Chondrocyte (in vitro differentiated cells): ENCODE measurements around the gene PLCH2. TPM values are rescaled to one million over a fixed set of nuclear protein-coding genes. Genes with fewer than 3 reads are reported as not detected.

Experiments
- DNase-seq: peaks from one replicate; pipeline ENCODE4 v3.0.0; 2021; ENCODE audit warnings: mixed read lengths, low spot score
- H3K27ac Mint-ChIP-seq: one replicate; pipeline ENCODE4 v1.8.0; 2021; ENCODE audit warnings: mild to moderate bottlenecking, moderate library complexity, mixed read lengths; ENCODE audit not compliant: unreplicated experiment
- H3K27me3 Mint-ChIP-seq: 2 replicates; pipeline ENCODE4 v1.8.0; 2021; ENCODE audit warnings: low read depth, mixed read lengths
- H3K36me3 Mint-ChIP-seq: 2 replicates; pipeline ENCODE4 v1.8.0; 2021; ENCODE audit warnings: low read depth, mixed read lengths
- H3K4me1 Mint-ChIP-seq: 2 replicates; pipeline ENCODE4 v1.8.0; 2021; ENCODE audit warnings: low read depth, mild to moderate bottlenecking, mixed read lengths
- H3K4me3 Mint-ChIP-seq: one replicate; pipeline ENCODE4 v1.8.0; 2021; ENCODE audit warnings: mild to moderate bottlenecking, moderate library complexity, mixed read lengths; ENCODE audit not compliant: unreplicated experiment
- H3K9me3 Mint-ChIP-seq: 2 replicates; pipeline ENCODE4 v1.8.0; 2021; ENCODE audit warnings: low read depth, mixed read lengths
- CTCF ChIP-seq: fragments of 200-600 bp; sonication (generic); IDR thresholded peaks from 2 replicates; pipeline ENCODE4 v1.5.0; 2021; ENCODE audit warnings: antibody characterized with exemption, mild to moderate bottlenecking, moderate library complexity
- total RNA-seq: library from RNA; stranded (reverse); gene quantifications from 3 replicates; pipeline ENCODE4 v1.2.1, GENCODE V29; 2021

Gene PLCH2
- total RNA-seq, 1 donor from 2014 or later: 2.4 TPM

DNA sequence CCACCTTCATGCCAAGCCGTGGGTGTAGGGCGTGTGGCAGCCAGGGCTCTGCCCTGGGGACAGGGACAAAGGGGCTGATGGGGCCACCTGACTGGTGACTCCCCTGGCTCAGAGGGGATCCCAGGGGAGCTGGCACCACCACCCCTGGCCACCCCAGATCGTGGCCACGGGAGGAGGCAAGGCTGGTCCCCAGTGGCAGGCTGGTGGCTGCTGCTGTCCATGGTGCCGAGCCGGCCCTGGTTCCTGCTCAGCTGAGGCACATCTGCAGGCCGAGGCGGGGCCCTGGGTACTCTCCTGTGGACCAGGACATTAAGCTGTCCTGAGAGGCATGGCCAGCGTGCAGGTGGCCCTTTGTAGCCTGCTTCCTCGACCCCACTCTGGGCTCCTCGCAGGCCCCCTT lies 6.5 kb downstream of the PLCH2 start:
- no peak overlapping the region for H3K4me3 Mint-ChIP-seq
- DNase-seq: no peak
- H3K36me3 Mint-ChIP-seq: no peaks in the 10 kb centered on the region
- no peak for TF ChIP-seq CTCF
- peaks cover under 1% of the 10 kb centered on the region for H3K9me3 Mint-ChIP-seq
- no peaks in the 10 kb centered on the region for H3K4me1 Mint-ChIP-seq
- no peaks in the 10 kb centered on the region for H3K27me3 Mint-ChIP-seq
- no peak overlapping the region for H3K27ac Mint-ChIP-seq

- H3K9me3 Mint-ChIP-seq: peaks cover 5% of the 10 kb centered on the region
- no peak for TF ChIP-seq CTCF
- H3K27ac Mint-ChIP-seq: no peak overlapping the region
- H3K4me1 Mint-ChIP-seq: no peaks in the 10 kb centered on the region
- DNase-seq: no peak
- H3K27me3 Mint-ChIP-seq: no peaks in the 10 kb centered on the region
- H3K36me3 Mint-ChIP-seq: peaks cover 2% of the 10 kb centered on the region
- no peak overlapping the region for H3K4me3 Mint-ChIP-seq
Measured at GRCh38 chr1:2483026-2483425, 6.9 kb downstream of the PLCH2 start.

DNA sequence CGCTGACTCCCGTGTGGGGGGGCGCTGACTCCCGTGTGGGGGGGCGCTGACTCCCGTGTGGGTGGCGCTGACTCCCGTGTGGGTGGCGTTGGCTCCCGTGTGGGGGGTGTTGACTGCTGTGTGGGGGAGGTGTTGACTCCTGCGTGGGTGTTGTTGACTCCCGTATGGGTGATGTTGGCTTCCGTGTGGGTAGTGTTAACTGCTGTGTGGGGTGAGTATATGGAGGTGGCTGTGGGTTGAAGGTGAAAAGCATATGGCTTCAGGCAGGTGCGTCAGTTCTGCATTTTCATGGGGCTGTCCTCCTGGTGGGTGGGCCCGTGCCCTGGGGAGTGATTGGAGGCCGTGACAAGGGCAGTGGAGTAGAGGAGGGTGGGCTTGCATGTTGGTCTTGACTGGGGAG lies 7.9 kb downstream of the PLCH2 start:
- DNase-seq: no peak
- Mint-ChIP-seq H3K27me3 (no peaks in the 10 kb centered on the region), H3K9me3 (peaks cover 13% of the 10 kb centered on the region), H3K36me3 (peaks cover 6% of the 10 kb centered on the region), H3K4me1 (no peaks in the 10 kb centered on the region), H3K27ac (no peak overlapping the region), H3K4me3 (no peak overlapping the region)
- no peak for TF ChIP-seq CTCF

- no peak for TF ChIP-seq CTCF
- peaks cover 8% of the 10 kb centered on the region for H3K36me3 Mint-ChIP-seq
- H3K4me3 Mint-ChIP-seq: no peak overlapping the region
- no peak for DNase-seq
- no peak overlapping the region for H3K27ac Mint-ChIP-seq
- no peaks in the 10 kb centered on the region for H3K27me3 Mint-ChIP-seq
- no peaks in the 10 kb centered on the region for H3K4me1 Mint-ChIP-seq
- H3K9me3 Mint-ChIP-seq: peaks cover 15% of the 10 kb centered on the region
Measured at GRCh38 chr1:2486041-2486440, 10.0 kb downstream of the PLCH2 start.

DNA sequence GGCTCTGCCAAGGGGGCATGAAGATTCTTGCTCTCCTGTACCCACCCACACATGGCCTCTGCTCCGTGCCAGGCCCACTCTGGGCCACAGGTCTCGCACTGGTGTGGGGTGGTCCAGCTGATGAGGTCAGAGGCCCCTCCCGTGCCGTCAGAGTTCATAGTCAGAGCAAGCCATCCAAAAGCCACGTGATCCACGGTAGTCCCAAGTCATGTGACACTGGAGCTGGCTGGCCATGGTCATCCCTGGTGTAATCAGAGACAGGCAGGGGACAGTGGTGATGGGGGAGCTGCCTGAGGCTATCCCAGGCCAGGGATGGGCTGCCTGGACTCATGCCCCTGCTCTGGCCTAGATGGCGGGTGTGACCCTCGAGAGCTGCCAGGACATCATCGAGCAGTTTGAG lies 10.5 kb downstream of the PLCH2 start:
- peaks cover 8% of the 10 kb centered on the region for H3K36me3 Mint-ChIP-seq
- H3K4me1 Mint-ChIP-seq: no peaks in the 10 kb centered on the region
- H3K9me3 Mint-ChIP-seq: peaks cover 15% of the 10 kb centered on the region
- H3K27ac Mint-ChIP-seq: no peak overlapping the region
- no peak for DNase-seq
- no peaks in the 10 kb centered on the region for H3K27me3 Mint-ChIP-seq
- no peak for TF ChIP-seq CTCF
- no peak overlapping the region for H3K4me3 Mint-ChIP-seq
